NCI-H524 treated with DMSO at 0.1 percent for 48 hours (cell line): ENCODE results near the gene REG3G.
"Not testable (repeated sequence)": the region's sequence is repeated elsewhere in the genome, so short reads cannot be mapped to it uniquely, and the experiment has no call there.

Experiments
- DNase-seq: peaks from one replicate; lab custom pipeline; 2025; lab: John Stamatoyannopoulos, UW

The REG3G gene

GRCh38 chr2:79016342-79016741, 9.2 kb upstream of the REG3G start:
- DNase-seq = no peak

GRCh38 chr2:79026061-79026460, 559 bp downstream of the REG3G start:
- no peak for DNase-seq

GRCh38 chr2:79039944-79040343, 14.4 kb downstream of the REG3G start:
- DNase-seq = no peak

- no peak for DNase-seq
Measured at GRCh38 chr2:79041032-79041448, 15.5 kb downstream of the REG3G start.

GRCh38 chr2:79053486-79053885, 28.0 kb downstream of the REG3G start:
- DNase-seq = not testable (repeated sequence)

- not testable (repeated sequence) for DNase-seq
Measured at GRCh38 chr2:79054769-79055168, 29.3 kb downstream of the REG3G start.

- no peak for DNase-seq
Measured at GRCh38 chr2:79065201-79065600, 39.7 kb downstream of the REG3G start.

- no peak for DNase-seq
Measured at GRCh38 chr2:79071078-79071477, 45.6 kb downstream of the REG3G start.
